ENCODE measurements around the gene TSPAN11.

DNA sequence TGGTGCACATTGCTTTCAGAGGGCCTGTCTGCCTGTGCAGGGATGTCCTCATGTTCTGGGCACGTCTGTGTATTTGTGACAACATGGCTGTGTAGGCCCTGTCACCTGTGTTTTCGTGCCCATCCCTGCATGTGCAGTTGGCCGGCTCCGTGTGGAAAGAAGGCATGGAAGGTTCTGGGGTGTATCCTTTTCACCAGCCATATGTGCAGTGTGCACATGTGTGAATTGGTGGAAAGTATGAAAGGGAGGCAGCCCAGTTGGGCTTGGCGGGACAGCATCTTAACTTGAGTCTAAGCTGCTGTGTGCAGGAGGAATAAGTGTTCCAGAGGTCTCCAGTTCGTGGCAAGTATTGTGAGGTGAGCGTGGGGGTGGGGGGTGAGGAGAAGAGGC is 669 bp downstream of the TSPAN11 start:
- no peak for TF ChIP-seq POLR2A (IDR thresholded peaks at IDR 0.05)
- TF ChIP-seq, protein P1, sequence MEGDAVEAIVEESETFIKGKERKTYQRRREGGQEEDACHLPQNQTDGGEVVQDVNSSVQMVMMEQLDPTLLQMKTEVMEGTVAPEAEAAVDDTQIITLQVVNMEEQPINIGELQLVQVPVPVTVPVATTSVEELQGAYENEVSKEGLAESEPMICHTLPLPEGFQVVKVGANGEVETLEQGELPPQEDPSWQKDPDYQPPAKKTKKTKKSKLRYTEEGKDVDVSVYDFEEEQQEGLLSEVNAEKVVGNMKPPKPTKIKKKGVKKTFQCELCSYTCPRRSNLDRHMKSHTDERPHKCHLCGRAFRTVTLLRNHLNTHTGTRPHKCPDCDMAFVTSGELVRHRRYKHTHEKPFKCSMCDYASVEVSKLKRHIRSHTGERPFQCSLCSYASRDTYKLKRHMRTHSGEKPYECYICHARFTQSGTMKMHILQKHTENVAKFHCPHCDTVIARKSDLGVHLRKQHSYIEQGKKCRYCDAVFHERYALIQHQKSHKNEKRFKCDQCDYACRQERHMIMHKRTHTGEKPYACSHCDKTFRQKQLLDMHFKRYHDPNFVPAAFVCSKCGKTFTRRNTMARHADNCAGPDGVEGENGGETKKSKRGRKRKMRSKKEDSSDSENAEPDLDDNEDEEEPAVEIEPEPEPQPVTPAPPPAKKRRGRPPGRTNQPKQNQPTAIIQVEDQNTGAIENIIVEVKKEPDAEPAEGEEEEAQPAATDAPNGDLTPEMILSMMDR (IDR thresholded peaks at IDR 0.05): no peak
